Nephron progenitor cell (in vitro differentiated cells): ENCODE data around the gene GBF1.
A peak's percentile ranks its signal among the peaks of the same experiment; 100 is the strongest.

Experiments used
- DNase-seq: peaks from one replicate; pipeline ENCODE4 v3.0.0; 2021
- H3K27ac Mint-ChIP-seq: 2 replicates; pipeline ENCODE4 v1.8.0; 2021; ENCODE audit warnings: mild to moderate bottlenecking, moderate library complexity, mixed read lengths
- H3K27me3 Mint-ChIP-seq: 2 replicates; pipeline ENCODE4 v1.8.0; 2021; ENCODE audit warnings: mild to moderate bottlenecking, low read depth, mixed read lengths; ENCODE audit not compliant: poor library complexity
- H3K36me3 Mint-ChIP-seq: 2 replicates; pipeline ENCODE4 v1.8.0; 2021; ENCODE audit warnings: low read depth, mixed read lengths
- H3K4me1 Mint-ChIP-seq: 2 replicates; pipeline ENCODE4 v1.8.0; 2021; ENCODE audit warnings: mixed read lengths
- H3K4me3 Mint-ChIP-seq: 2 replicates; pipeline ENCODE4 v1.8.0; 2021; ENCODE audit warnings: mild to moderate bottlenecking, moderate library complexity, mixed read lengths
- H3K9me3 Mint-ChIP-seq: 2 replicates; pipeline ENCODE4 v1.8.0; 2021; ENCODE audit warnings: mild to moderate bottlenecking, moderate library complexity, mixed read lengths
- TF ChIP-seq, protein P1 (sequence below): fragments of 200-600 bp; sonication (generic); IDR thresholded peaks from 2 replicates; pipeline ENCODE4 v1.5.0; 2021; ENCODE audit warnings: antibody characterized with exemption

GBF1 gene

DNA sequence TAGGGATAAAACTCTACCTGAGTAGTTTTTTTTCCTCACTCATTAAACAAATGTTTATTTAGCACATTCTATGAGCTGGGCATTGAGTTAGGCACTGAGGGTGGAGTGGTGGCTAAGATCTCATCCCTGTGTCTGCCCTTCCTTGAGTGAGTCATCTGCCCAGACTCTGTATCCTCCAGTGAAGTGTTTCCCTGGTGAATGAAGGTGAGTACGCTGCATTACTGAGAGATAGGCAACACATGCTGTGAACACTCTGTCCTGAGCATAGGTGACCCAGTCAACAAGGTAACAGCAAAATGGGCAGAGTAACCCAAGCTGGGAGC, 9.8 kb upstream of the GBF1 start:
- TF ChIP-seq, protein P1, sequence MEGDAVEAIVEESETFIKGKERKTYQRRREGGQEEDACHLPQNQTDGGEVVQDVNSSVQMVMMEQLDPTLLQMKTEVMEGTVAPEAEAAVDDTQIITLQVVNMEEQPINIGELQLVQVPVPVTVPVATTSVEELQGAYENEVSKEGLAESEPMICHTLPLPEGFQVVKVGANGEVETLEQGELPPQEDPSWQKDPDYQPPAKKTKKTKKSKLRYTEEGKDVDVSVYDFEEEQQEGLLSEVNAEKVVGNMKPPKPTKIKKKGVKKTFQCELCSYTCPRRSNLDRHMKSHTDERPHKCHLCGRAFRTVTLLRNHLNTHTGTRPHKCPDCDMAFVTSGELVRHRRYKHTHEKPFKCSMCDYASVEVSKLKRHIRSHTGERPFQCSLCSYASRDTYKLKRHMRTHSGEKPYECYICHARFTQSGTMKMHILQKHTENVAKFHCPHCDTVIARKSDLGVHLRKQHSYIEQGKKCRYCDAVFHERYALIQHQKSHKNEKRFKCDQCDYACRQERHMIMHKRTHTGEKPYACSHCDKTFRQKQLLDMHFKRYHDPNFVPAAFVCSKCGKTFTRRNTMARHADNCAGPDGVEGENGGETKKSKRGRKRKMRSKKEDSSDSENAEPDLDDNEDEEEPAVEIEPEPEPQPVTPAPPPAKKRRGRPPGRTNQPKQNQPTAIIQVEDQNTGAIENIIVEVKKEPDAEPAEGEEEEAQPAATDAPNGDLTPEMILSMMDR: no peak
- H3K27me3 Mint-ChIP-seq: peaks cover 96% of the 10 kb centered on the region

DNA sequence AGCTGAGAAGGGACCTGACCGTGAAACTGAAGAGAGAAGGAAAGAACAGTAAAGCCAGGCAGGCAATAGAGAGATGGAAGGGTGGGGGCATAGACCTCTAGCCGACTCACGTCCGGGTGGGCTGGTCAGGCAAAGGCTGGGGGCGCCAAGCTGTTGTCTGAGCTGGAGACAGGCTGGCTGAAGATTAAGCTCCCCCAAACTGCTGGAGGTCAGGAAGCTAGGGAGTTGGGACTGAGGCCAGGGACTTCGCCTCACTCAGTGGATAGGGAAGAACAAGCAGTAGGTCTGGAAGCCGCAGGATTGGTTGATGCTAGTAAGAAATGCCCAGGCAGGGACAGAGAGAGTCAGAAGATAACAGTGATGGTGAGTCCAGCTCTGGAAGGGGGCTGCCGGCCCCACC, 9.3 kb upstream of the GBF1 start:
- Mint-ChIP-seq H3K4me3 (no peak overlapping the region), H3K4me1 (peaks cover 40% of the 10 kb centered on the region), H3K27ac (no peak overlapping the region), H3K36me3 (no peaks in the 10 kb centered on the region), H3K9me3 (no peaks in the 10 kb centered on the region), H3K27me3 (peaks cover 96% of the 10 kb centered on the region)
- TF ChIP-seq, protein P1: no peak
- no peak for DNase-seq

More for the DNA sequence above, 9.8 kb upstream of the GBF1 start:
- H3K4me1 Mint-ChIP-seq: peaks cover 36% of the 10 kb centered on the region
- H3K9me3 Mint-ChIP-seq: no peaks in the 10 kb centered on the region
- no peaks in the 10 kb centered on the region for H3K36me3 Mint-ChIP-seq
- H3K4me3 Mint-ChIP-seq: no peak overlapping the region
- no peak for DNase-seq
- H3K27ac Mint-ChIP-seq: no peak overlapping the region

DNA sequence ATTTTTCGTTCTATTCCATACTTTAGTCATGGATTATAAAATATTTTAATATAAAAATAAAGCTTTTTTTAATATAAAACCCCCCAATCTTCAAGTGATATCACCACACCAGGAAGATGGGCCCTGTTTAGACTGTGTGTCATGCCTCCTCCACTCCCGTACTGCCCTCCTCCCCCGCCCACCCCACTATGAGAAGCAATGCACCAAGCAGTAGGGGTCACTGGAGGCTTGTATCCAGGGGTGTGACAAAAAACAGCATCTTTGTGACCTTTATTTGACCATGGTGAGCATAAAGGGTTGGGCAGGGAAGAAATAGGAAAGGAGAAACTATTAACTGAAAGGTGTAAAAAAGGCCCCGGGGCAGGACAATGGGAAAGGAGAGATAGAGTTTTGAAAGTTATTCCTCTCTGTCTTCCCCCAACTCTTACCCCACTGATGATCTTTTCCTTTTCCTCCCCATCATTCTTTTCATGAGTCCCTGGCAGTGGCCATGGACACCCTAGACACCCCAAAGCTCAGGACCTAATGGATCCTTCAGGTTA, 7.5 kb upstream of the GBF1 start:
- Mint-ChIP-seq H3K4me3 (no peak overlapping the region), H3K27ac (no peak overlapping the region), H3K27me3 (peaks cover 96% of the 10 kb centered on the region), H3K9me3 (no peaks in the 10 kb centered on the region), H3K36me3 (no peaks in the 10 kb centered on the region), H3K4me1 (peaks cover 51% of the 10 kb centered on the region)
- TF ChIP-seq, protein P1: no peak
- DNase-seq: no peak

DNA sequence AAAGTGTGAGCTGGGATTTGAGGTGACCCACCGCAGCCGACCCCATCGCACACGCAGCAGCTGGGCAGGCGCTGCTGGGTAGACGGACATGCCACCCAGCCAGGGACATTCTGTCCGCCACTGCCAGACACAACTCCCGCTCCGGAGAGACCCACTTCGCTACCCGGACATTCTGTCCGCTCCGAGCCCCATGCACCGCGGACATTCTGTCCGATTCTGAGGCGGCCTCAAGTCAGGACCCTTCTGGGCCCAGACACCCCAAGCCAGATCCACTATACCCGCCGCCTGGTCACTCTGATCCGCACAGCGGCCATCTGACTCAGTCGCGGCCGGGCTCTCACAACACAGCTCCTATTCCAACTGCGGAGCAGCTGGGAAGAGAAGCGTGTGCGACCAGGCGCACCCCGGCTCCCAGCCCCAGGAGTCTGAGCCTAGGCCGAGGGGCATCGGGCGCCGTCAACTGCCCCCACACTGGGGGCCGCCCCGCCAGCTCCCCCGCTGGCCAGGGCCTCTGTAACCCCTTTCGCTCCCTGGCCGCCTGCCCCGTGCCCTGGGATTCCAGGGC, 4.8 kb upstream of the GBF1 start:
- TF ChIP-seq, protein P1: no peak
- Mint-ChIP-seq H3K4me1 (peaks cover 42% of the 10 kb centered on the region), H3K36me3 (no peaks in the 10 kb centered on the region), H3K27ac (no peak overlapping the region), H3K27me3 (peaks cover 81% of the 10 kb centered on the region), H3K4me3 (peak overlapping the region; percentile 82), H3K9me3 (no peaks in the 10 kb centered on the region)
- DNase-seq: peak; percentile 39

DNA sequence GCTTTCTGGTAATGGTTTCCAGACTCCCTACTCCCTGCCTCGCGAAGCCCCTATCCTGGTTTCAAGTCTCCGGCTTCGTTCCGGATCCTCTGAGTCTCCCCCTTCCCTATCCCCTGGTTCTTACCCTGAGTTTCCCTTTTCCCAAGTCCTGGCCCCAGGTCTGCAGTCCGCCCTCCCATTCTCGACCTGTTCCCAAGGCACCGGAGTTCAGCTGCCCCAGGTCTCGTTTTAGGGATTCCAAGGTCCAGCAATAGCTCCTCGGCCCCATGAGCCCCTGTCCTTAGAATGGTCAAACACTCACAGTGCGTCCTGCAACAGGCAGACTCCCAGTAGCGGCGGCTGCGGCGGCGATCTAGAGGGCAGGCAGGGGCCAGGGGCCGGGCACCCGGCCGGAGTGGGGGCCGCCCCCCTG, 4.3 kb upstream of the GBF1 start:
- H3K9me3 Mint-ChIP-seq: no peaks in the 10 kb centered on the region
- H3K4me3 Mint-ChIP-seq: peak overlapping the region; percentile 82
- H3K27me3 Mint-ChIP-seq: peaks cover 77% of the 10 kb centered on the region
- no peaks in the 10 kb centered on the region for H3K36me3 Mint-ChIP-seq
- peaks cover 41% of the 10 kb centered on the region for H3K4me1 Mint-ChIP-seq
- no peak for DNase-seq
- H3K27ac Mint-ChIP-seq: no peak overlapping the region
- TF ChIP-seq, protein P1: no peak

DNA sequence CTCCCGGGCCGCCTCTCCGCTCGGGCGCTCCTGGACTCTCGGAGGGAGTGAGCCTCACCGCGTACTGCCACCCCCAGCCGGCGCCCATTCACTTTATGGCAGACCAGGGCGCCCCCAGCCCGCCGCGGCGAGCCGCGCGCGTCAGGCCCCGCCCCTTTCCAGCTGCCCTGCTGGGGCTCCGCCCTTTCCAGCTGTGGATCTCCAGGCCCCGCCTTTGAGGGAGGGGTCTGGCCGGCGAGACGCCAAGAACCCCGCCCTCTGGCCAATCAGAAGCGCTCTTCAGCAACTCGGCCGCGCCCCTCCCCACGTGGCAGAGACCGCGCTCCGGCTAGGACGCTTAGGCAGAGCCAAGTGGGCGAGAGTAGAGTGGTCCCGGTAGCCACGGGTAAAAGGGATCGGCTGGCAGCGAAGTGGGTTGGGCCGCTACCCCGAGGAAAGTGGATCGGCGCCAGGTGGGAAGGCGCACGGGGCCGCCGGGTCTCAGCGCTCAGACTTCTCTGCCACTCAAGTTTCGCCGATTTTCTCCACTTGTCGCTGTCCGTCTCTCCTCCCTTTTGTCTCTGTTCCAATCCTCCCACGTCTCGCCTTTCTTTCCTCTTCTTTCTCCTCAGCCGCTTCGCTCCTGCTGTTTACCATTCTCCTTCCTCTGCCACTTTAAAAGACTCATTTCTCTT, 3.8 kb upstream of the GBF1 start, which contains the start of gene PITX3:
TSS of gene PITX3 (minus strand) at position 69 of the 674 bp plus-strand sequence. CDS start 9,432 bp downstream, outside the sequence.
- Mint-ChIP-seq H3K9me3 (no peaks in the 10 kb centered on the region), H3K27me3 (peaks cover 71% of the 10 kb centered on the region), H3K36me3 (no peaks in the 10 kb centered on the region), H3K4me1 (peaks cover 45% of the 10 kb centered on the region), H3K4me3 (peak within 1 kb of the TSS; percentile 82), H3K27ac (no peak within 1 kb of the TSS)
- TF ChIP-seq, protein P1: no peak
- DNase-seq: peak; percentile 97
